MM.1S (cell line): ENCODE measurements around the gene NPVF.

Source experiments
- DNase-seq: peaks from one replicate; pipeline ENCODE4 v3.0.0-alpha.2; 2015
- H2AFZ ChIP-seq: fragments of 300-600 bp; sonication (generic); 2 replicates; pipeline ENCODE4 v1.6.0; 2016; ENCODE audit warnings: antibody characterized with exemption, low read length
- H3F3A ChIP-seq: fragments of 300-600 bp; sonication (generic); 2 replicates; pipeline ENCODE4 v1.6.1; 2016; ENCODE audit warnings: mild to moderate bottlenecking, antibody characterized with exemption, low read length, moderate library complexity, mixed read lengths; ENCODE audit not compliant: insufficient read depth
- H3K27ac ChIP-seq: fragments of 300-600 bp; sonication (generic); 2 replicates; pipeline ENCODE4 v1.5.1; 2016; ENCODE audit warnings: mild to moderate bottlenecking, low read length
- H3K27me3 ChIP-seq: fragments of 300-600 bp; sonication (generic); replicated peaks from 2 replicates; pipeline ENCODE4 v1.6.0; 2016; ENCODE audit warnings: low read length; ENCODE audit not compliant: insufficient read depth
- H3K36me3 ChIP-seq: fragments of 300-600 bp; sonication (generic); replicated peaks from 2 replicates; pipeline ENCODE4 v1.6.1; 2016; ENCODE audit warnings: mild to moderate bottlenecking, low read length, mixed read lengths; ENCODE audit not compliant: insufficient read depth
- H3K4me1 ChIP-seq: fragments of 300-600 bp; sonication (generic); 2 replicates; pipeline ENCODE4 v1.6.1; 2016; ENCODE audit warnings: low read length, mixed read lengths
- H3K4me2 ChIP-seq: fragments of 300-600 bp; sonication (generic); 2 replicates; pipeline ENCODE4 v1.6.0; 2016; ENCODE audit warnings: low read depth, low read length
- H3K4me3 ChIP-seq: fragments of 300-600 bp; sonication (generic); 2 replicates; pipeline ENCODE4 v1.5.1; 2016; ENCODE audit warnings: low read length, mixed read lengths
- H3K79me2 ChIP-seq: fragments of 300-600 bp; sonication (generic); 2 replicates; pipeline ENCODE4 v1.6.1; 2016; ENCODE audit warnings: mixed run types, low read length, mixed read lengths
- H3K9ac ChIP-seq: fragments of 300-600 bp; sonication (generic); 2 replicates; pipeline ENCODE4 v1.6.1; 2016; ENCODE audit warnings: low read length, mixed read lengths
- H3K9me2 ChIP-seq: fragments of 300-600 bp; sonication (generic); replicated peaks from 2 replicates; pipeline ENCODE4 v1.6.1; 2016; ENCODE audit warnings: mild to moderate bottlenecking, low read length, mixed read lengths; ENCODE audit not compliant: insufficient read depth
- H3K9me3 ChIP-seq: fragments of 300-600 bp; sonication (generic); replicated peaks from 2 replicates; pipeline ENCODE4 v1.6.1; 2016; ENCODE audit warnings: mild to moderate bottlenecking, low read length, mixed read lengths; ENCODE audit not compliant: insufficient read depth
- H4K20me1 ChIP-seq: fragments of 300-600 bp; sonication (generic); 2 replicates; pipeline ENCODE4 v1.6.1; 2016; ENCODE audit warnings: mild to moderate bottlenecking, low read length, moderate library complexity, mixed read lengths; ENCODE audit not compliant: insufficient read depth
- EZH2 ChIP-seq: fragments of 300-600 bp; sonication (generic); optimal IDR thresholded peaks from 2 replicates; pipeline ENCODE3; 2017; ENCODE audit warnings: low read depth, mild to moderate bottlenecking, antibody characterized with exemption, low read length, mixed read lengths
- EZH2phosphoT487 ChIP-seq: fragments of 300-600 bp; sonication (generic); IDR thresholded peaks from 2 replicates; pipeline ENCODE4 v1.6.1; 2018; ENCODE audit warnings: antibody characterized with exemption, low read length
- TF ChIP-seq, protein P1 (sequence below): fragments of 300-600 bp; sonication (generic); IDR thresholded peaks from 2 replicates; pipeline ENCODE4 v1.5.1; 2016; ENCODE audit warnings: antibody characterized with exemption, low read length, mixed read lengths

The NPVF gene

GRCh38 chr7:25192043-25192442 is 36.2 kb downstream of the NPVF start:
- H3K9me2 ChIP-seq = no peaks in the 10 kb centered on the region
- TF ChIP-seq, protein P1, sequence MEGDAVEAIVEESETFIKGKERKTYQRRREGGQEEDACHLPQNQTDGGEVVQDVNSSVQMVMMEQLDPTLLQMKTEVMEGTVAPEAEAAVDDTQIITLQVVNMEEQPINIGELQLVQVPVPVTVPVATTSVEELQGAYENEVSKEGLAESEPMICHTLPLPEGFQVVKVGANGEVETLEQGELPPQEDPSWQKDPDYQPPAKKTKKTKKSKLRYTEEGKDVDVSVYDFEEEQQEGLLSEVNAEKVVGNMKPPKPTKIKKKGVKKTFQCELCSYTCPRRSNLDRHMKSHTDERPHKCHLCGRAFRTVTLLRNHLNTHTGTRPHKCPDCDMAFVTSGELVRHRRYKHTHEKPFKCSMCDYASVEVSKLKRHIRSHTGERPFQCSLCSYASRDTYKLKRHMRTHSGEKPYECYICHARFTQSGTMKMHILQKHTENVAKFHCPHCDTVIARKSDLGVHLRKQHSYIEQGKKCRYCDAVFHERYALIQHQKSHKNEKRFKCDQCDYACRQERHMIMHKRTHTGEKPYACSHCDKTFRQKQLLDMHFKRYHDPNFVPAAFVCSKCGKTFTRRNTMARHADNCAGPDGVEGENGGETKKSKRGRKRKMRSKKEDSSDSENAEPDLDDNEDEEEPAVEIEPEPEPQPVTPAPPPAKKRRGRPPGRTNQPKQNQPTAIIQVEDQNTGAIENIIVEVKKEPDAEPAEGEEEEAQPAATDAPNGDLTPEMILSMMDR = no peak
- no peak for TF ChIP-seq EZH2
- TF ChIP-seq EZH2phosphoT487 = no peak
- no peak for DNase-seq
- H4K20me1 ChIP-seq = no peaks in the 10 kb centered on the region
- H3K27ac ChIP-seq = no peak overlapping the region
- no peak overlapping the region for H3K9ac ChIP-seq
- H3K79me2 ChIP-seq = no peaks in the 10 kb centered on the region
- H3K36me3 ChIP-seq = no peaks in the 10 kb centered on the region
- no peak overlapping the region for H3K4me2 ChIP-seq
- H3K4me3 ChIP-seq = no peak overlapping the region
- H3K27me3 ChIP-seq = no peaks in the 10 kb centered on the region
- H2AFZ ChIP-seq = no peak overlapping the region
- no peaks in the 10 kb centered on the region for H3K9me3 ChIP-seq
- no peaks in the 10 kb centered on the region for H3F3A ChIP-seq
- H3K4me1 ChIP-seq = no peaks in the 10 kb centered on the region

- no peak overlapping the region for H3K4me2 ChIP-seq
- H3K4me3 ChIP-seq = no peak overlapping the region
- H3K9ac ChIP-seq = no peak overlapping the region
- H3K9me2 ChIP-seq = no peaks in the 10 kb centered on the region
- no peak for TF ChIP-seq EZH2
- no peak for TF ChIP-seq EZH2phosphoT487
- TF ChIP-seq, protein P1 = no peak
- no peaks in the 10 kb centered on the region for H3K27me3 ChIP-seq
- no peaks in the 10 kb centered on the region for H3F3A ChIP-seq
- H3K27ac ChIP-seq = no peak overlapping the region
- no peak for DNase-seq
- no peak overlapping the region for H2AFZ ChIP-seq
- H3K79me2 ChIP-seq = no peaks in the 10 kb centered on the region
- H3K9me3 ChIP-seq = no peaks in the 10 kb centered on the region
- H4K20me1 ChIP-seq = no peaks in the 10 kb centered on the region
- H3K4me1 ChIP-seq = no peaks in the 10 kb centered on the region
- no peaks in the 10 kb centered on the region for H3K36me3 ChIP-seq
Observed at GRCh38 chr7:25189197-25189596, 39.1 kb downstream of the NPVF start.

- no peak overlapping the region for H3K27ac ChIP-seq
- H3K4me2 ChIP-seq = no peak overlapping the region
- no peak for TF ChIP-seq EZH2
- no peak for TF ChIP-seq EZH2phosphoT487
- TF ChIP-seq, protein P1 = no peak
- H4K20me1 ChIP-seq = no peaks in the 10 kb centered on the region
- no peaks in the 10 kb centered on the region for H3K79me2 ChIP-seq
- H3K4me1 ChIP-seq = no peaks in the 10 kb centered on the region
- no peaks in the 10 kb centered on the region for H3F3A ChIP-seq
- H3K9ac ChIP-seq = no peak overlapping the region
- H3K27me3 ChIP-seq = no peaks in the 10 kb centered on the region
- no peaks in the 10 kb centered on the region for H3K9me3 ChIP-seq
- no peak overlapping the region for H2AFZ ChIP-seq
- H3K36me3 ChIP-seq = no peaks in the 10 kb centered on the region
- DNase-seq = no peak
- H3K9me2 ChIP-seq = no peaks in the 10 kb centered on the region
- no peak overlapping the region for H3K4me3 ChIP-seq
Observed at GRCh38 chr7:25187932-25188331, 40.4 kb downstream of the NPVF start.

GRCh38 chr7:25186436-25186835 is 41.9 kb downstream of the NPVF start:
- TF ChIP-seq, protein P1 = no peak
- TF ChIP-seq EZH2phosphoT487 (no peak), EZH2 (no peak)
- Histone ChIP-seq H3K4me1 (no peaks in the 10 kb centered on the region), H2AFZ (no peak overlapping the region), H3K36me3 (no peaks in the 10 kb centered on the region), H3K27me3 (no peaks in the 10 kb centered on the region), H4K20me1 (no peaks in the 10 kb centered on the region), H3K4me2 (no peak overlapping the region), H3K9ac (no peak overlapping the region), H3K4me3 (no peak overlapping the region), H3K27ac (no peak overlapping the region), H3K9me2 (no peaks in the 10 kb centered on the region), H3K79me2 (no peaks in the 10 kb centered on the region), H3F3A (no peaks in the 10 kb centered on the region), H3K9me3 (no peaks in the 10 kb centered on the region)
- no peak for DNase-seq
